ENCODE measurements around the gene BCL2L12.
A peak's percentile ranks its signal among the peaks of the same experiment; 100 is the strongest.

The BCL2L12 gene

GRCh38 chr19:49654581-49654980 lies 11.2 kb upstream of the BCL2L12 start:
- H3K27me3 ChIP-seq (ENCODE audit: control insufficient read depth in 2 of 2, insufficient read depth in 2 of 2, low read length in 2 of 2): no peaks in the 10 kb centered on the region
- no peaks in the 10 kb centered on the region for H3K9me3 ChIP-seq (ENCODE audit: control insufficient read depth in 2 of 2, low read length in 2 of 2)
- no peak overlapping the region for H3K27ac ChIP-seq (ENCODE audit: low read depth in 2 of 2, low read length in 2 of 2)
- H3K36me3 ChIP-seq (ENCODE audit: control insufficient read depth in 2 of 2, insufficient read depth in 2 of 2, low read length in 2 of 2): peaks cover 70 to 72% of the 10 kb centered on the region in 2 donors
- no peak overlapping the region for H3K4me3 ChIP-seq (ENCODE audit: low read length in 2 of 2)
- no peaks in the 10 kb centered on the region for H3K4me1 ChIP-seq (ENCODE audit: control insufficient read depth in 2 of 2, insufficient read depth in 2 of 2, low read length in 2 of 2)
- no peak overlapping the region for H3K9ac ChIP-seq (ENCODE audit: low read depth in 1 of 2, low read length in 2 of 2)

- Histone ChIP-seq H3K27ac (ENCODE audit: low read depth in 2 of 2, low read length in 2 of 2) (no peak overlapping the region), H3K36me3 (ENCODE audit: control insufficient read depth in 2 of 2, insufficient read depth in 2 of 2, low read length in 2 of 2) (peaks cover 65 to 69% of the 10 kb centered on the region in 2 donors), H3K27me3 (ENCODE audit: control insufficient read depth in 2 of 2, insufficient read depth in 2 of 2, low read length in 2 of 2) (no peaks in the 10 kb centered on the region), H3K4me1 (ENCODE audit: control insufficient read depth in 2 of 2, insufficient read depth in 2 of 2, low read length in 2 of 2) (no peaks in the 10 kb centered on the region), H3K4me3 (ENCODE audit: low read length in 2 of 2) (no peak overlapping the region), H3K9ac (ENCODE audit: low read depth in 1 of 2, low read length in 2 of 2) (no peak overlapping the region), H3K9me3 (ENCODE audit: control insufficient read depth in 2 of 2, low read length in 2 of 2) (no peaks in the 10 kb centered on the region)
Observed at GRCh38 chr19:49655570-49656455, 9.9 kb upstream of the BCL2L12 start.

GRCh38 chr19:49656456-49657109 lies 9.2 kb upstream of the BCL2L12 start:
- Histone ChIP-seq H3K36me3 (ENCODE audit: control insufficient read depth in 2 of 2, insufficient read depth in 2 of 2, low read length in 2 of 2) (peaks cover 61 to 73% of the 10 kb centered on the region in 2 donors), H3K9me3 (ENCODE audit: control insufficient read depth in 2 of 2, low read length in 2 of 2) (no peaks in the 10 kb centered on the region), H3K9ac (ENCODE audit: low read depth in 1 of 2, low read length in 2 of 2) (no peak overlapping the region), H3K4me3 (ENCODE audit: low read length in 2 of 2) (no peak overlapping the region), H3K4me1 (ENCODE audit: control insufficient read depth in 2 of 2, insufficient read depth in 2 of 2, low read length in 2 of 2) (no peaks in the 10 kb centered on the region), H3K27ac (ENCODE audit: low read depth in 2 of 2, low read length in 2 of 2) (no peak overlapping the region), H3K27me3 (ENCODE audit: control insufficient read depth in 2 of 2, insufficient read depth in 2 of 2, low read length in 2 of 2) (no peaks in the 10 kb centered on the region)

- H3K27ac ChIP-seq (ENCODE audit: low read depth in 2 of 2, low read length in 2 of 2): no peak overlapping the region
- no peak overlapping the region for H3K9ac ChIP-seq (ENCODE audit: low read depth in 1 of 2, low read length in 2 of 2)
- no peaks in the 10 kb centered on the region for H3K9me3 ChIP-seq (ENCODE audit: control insufficient read depth in 2 of 2, low read length in 2 of 2)
- H3K36me3 ChIP-seq (ENCODE audit: control insufficient read depth in 2 of 2, insufficient read depth in 2 of 2, low read length in 2 of 2): peaks cover 63 to 82% of the 10 kb centered on the region in 2 donors
- H3K4me3 ChIP-seq (ENCODE audit: low read length in 2 of 2): no peak overlapping the region
- H3K27me3 ChIP-seq (ENCODE audit: control insufficient read depth in 2 of 2, insufficient read depth in 2 of 2, low read length in 2 of 2): no peaks in the 10 kb centered on the region
- no peaks in the 10 kb centered on the region for H3K4me1 ChIP-seq (ENCODE audit: control insufficient read depth in 2 of 2, insufficient read depth in 2 of 2, low read length in 2 of 2)
Observed at GRCh38 chr19:49657493-49658138, 8.1 kb upstream of the BCL2L12 start.

GRCh38 chr19:49658139-49658517 lies 7.6 kb upstream of the BCL2L12 start:
- Histone ChIP-seq H3K4me3 (ENCODE audit: low read length in 2 of 2) (no peak overlapping the region), H3K27ac (ENCODE audit: low read depth in 2 of 2, low read length in 2 of 2) (no peak overlapping the region), H3K9ac (ENCODE audit: low read depth in 1 of 2, low read length in 2 of 2) (no peak overlapping the region), H3K27me3 (ENCODE audit: control insufficient read depth in 2 of 2, insufficient read depth in 2 of 2, low read length in 2 of 2) (no peaks in the 10 kb centered on the region), H3K4me1 (ENCODE audit: control insufficient read depth in 2 of 2, insufficient read depth in 2 of 2, low read length in 2 of 2) (no peaks in the 10 kb centered on the region), H3K9me3 (ENCODE audit: control insufficient read depth in 2 of 2, low read length in 2 of 2) (no peaks in the 10 kb centered on the region), H3K36me3 (ENCODE audit: control insufficient read depth in 2 of 2, insufficient read depth in 2 of 2, low read length in 2 of 2) (peaks cover 59 to 80% of the 10 kb centered on the region in 2 donors)

- Histone ChIP-seq H3K9me3 (ENCODE audit: control insufficient read depth in 2 of 2, low read length in 2 of 2) (no peaks in the 10 kb centered on the region), H3K27me3 (ENCODE audit: control insufficient read depth in 2 of 2, insufficient read depth in 2 of 2, low read length in 2 of 2) (no peaks in the 10 kb centered on the region), H3K9ac (ENCODE audit: low read depth in 1 of 2, low read length in 2 of 2) (no peak overlapping the region), H3K4me3 (ENCODE audit: low read length in 2 of 2) (no peak overlapping the region), H3K4me1 (ENCODE audit: control insufficient read depth in 2 of 2, insufficient read depth in 2 of 2, low read length in 2 of 2) (peaks cover 0 to 3% of the 10 kb centered on the region in 2 donors), H3K27ac (ENCODE audit: low read depth in 2 of 2, low read length in 2 of 2) (no peak overlapping the region), H3K36me3 (ENCODE audit: control insufficient read depth in 2 of 2, insufficient read depth in 2 of 2, low read length in 2 of 2) (peaks cover 53 to 74% of the 10 kb centered on the region in 2 donors)
Observed at GRCh38 chr19:49658566-49659442, 6.9 kb upstream of the BCL2L12 start.

- peaks cover 41 to 60% of the 10 kb centered on the region in 2 donors for H3K36me3 ChIP-seq (ENCODE audit: control insufficient read depth in 2 of 2, insufficient read depth in 2 of 2, low read length in 2 of 2)
- no peaks in the 10 kb centered on the region for H3K27me3 ChIP-seq (ENCODE audit: control insufficient read depth in 2 of 2, insufficient read depth in 2 of 2, low read length in 2 of 2)
Observed at GRCh38 chr19:49660338-49660961, 5.3 kb upstream of the BCL2L12 start.

GRCh38 chr19:49662011-49662410 lies 3.7 kb upstream of the BCL2L12 start:
- Histone ChIP-seq H3K4me3 (ENCODE audit: low read length in 2 of 2) (no peak overlapping the region), H3K27ac (ENCODE audit: low read depth in 2 of 2, low read length in 2 of 2) (no peak overlapping the region), H3K4me1 (ENCODE audit: control insufficient read depth in 2 of 2, insufficient read depth in 2 of 2, low read length in 2 of 2) (peaks cover 16 to 17% of the 10 kb centered on the region in 2 donors), H3K27me3 (ENCODE audit: control insufficient read depth in 2 of 2, insufficient read depth in 2 of 2, low read length in 2 of 2) (no peaks in the 10 kb centered on the region), H3K9ac (ENCODE audit: low read depth in 1 of 2, low read length in 2 of 2) (no peak overlapping the region), H3K9me3 (ENCODE audit: control insufficient read depth in 2 of 2, low read length in 2 of 2) (no peaks in the 10 kb centered on the region), H3K36me3 (ENCODE audit: control insufficient read depth in 2 of 2, insufficient read depth in 2 of 2, low read length in 2 of 2) (peaks cover 32 to 45% of the 10 kb centered on the region in 2 donors)

More at GRCh38 chr19:49660338-49660961, 5.3 kb upstream of the BCL2L12 start:
- Histone ChIP-seq H3K4me1 (ENCODE audit: control insufficient read depth in 2 of 2, insufficient read depth in 2 of 2, low read length in 2 of 2) (peaks cover 8 to 9% of the 10 kb centered on the region in 2 donors), H3K9ac (ENCODE audit: low read depth in 1 of 2, low read length in 2 of 2) (no peak overlapping the region), H3K27ac (ENCODE audit: low read depth in 2 of 2, low read length in 2 of 2) (no peak overlapping the region), H3K4me3 (ENCODE audit: low read length in 2 of 2) (no peak overlapping the region), H3K9me3 (ENCODE audit: control insufficient read depth in 2 of 2, low read length in 2 of 2) (no peaks in the 10 kb centered on the region)

GRCh38 chr19:49663224-49663623 lies 2.5 kb upstream of the BCL2L12 start:
- Histone ChIP-seq H3K36me3 (ENCODE audit: control insufficient read depth in 2 of 2, insufficient read depth in 2 of 2, low read length in 2 of 2) (peaks cover 25 to 36% of the 10 kb centered on the region in 2 donors), H3K4me3 (ENCODE audit: low read length in 2 of 2) (peak overlapping the region in 1 of 2 donors; percentile 89), H3K9ac (ENCODE audit: low read depth in 1 of 2, low read length in 2 of 2) (no peak overlapping the region), H3K9me3 (ENCODE audit: control insufficient read depth in 2 of 2, low read length in 2 of 2) (no peaks in the 10 kb centered on the region), H3K4me1 (ENCODE audit: control insufficient read depth in 2 of 2, insufficient read depth in 2 of 2, low read length in 2 of 2) (peaks cover 16 to 17% of the 10 kb centered on the region in 2 donors), H3K27me3 (ENCODE audit: control insufficient read depth in 2 of 2, insufficient read depth in 2 of 2, low read length in 2 of 2) (no peaks in the 10 kb centered on the region), H3K27ac (ENCODE audit: low read depth in 2 of 2, low read length in 2 of 2) (no peak overlapping the region)

All from mucosa of rectum (tissue), 2 donors.